Transverse colon (tissue), 4 donors: ENCODE data around the gene NEUROD4.

Experiments
- CTCF ChIP-seq, 5 experiments: fragments of 200-600 bp in 3 of 5; fragments of 450-650 bp in 2 of 5; sonication (generic) in 3 of 5; IDR thresholded peaks; 1 replicate in 2 of 5; 2 replicates in 3 of 5; pipeline ENCODE4 v1.5.1; 2016 to 2017; ENCODE audit warnings: antibody characterized with exemption in 5 of 5, inconsistent platforms in 3 of 5, mild to moderate bottlenecking in 2 of 5, moderate library complexity in 1 of 5
- POLR2AphosphoS5 ChIP-seq, 3 donors: sonication (generic); formaldehyde crosslinking; IDR thresholded peaks; one replicate each; pipeline ENCODE4 v1.6.1; 2016; ENCODE audit warnings: antibody characterized with exemption in 3 of 3

GRCh38 chr12:55049676-55050075 lies 29.9 kb downstream of the NEUROD4 start:
- TF ChIP-seq CTCF (IDR thresholded peaks at IDR 0.05) (no peak), POLR2AphosphoS5 (IDR thresholded peaks at IDR 0.05) (no peak)
